ENCODE measurements around the gene AGTR1.

Gene AGTR1

DNA sequence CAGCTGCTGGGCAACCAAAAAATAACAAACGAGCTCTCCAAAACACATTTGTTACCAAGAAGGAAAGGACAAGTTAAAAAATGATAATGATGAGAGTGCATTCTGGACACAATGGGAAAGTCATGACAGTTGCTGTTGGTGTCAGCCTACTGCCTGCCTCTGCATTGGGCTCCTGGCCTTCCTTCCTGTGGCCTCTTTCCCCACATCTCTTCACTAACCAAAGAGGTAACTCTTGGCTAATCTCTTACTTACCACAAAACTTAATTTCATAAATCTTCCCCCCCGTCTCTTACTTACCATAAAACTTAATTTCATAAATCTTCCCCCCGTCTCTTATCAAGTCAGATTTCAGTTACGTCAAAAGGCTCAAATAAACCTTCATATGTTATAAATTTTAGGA, 58.6 kb downstream of the AGTR1 start:
- H3K9me3 ChIP-seq (ENCODE audit: control insufficient read depth in 1 of 2, low read length in 2 of 2): no peaks in the 10 kb centered on the region
- H3K4me3 ChIP-seq (ENCODE audit: low read depth in 1 of 2, low read length in 2 of 2): no peak overlapping the region
- no peak overlapping the region for H3K9ac ChIP-seq (ENCODE audit: low read depth in 1 of 2, low read length in 2 of 2)
- no peaks in the 10 kb centered on the region for H3K27me3 ChIP-seq (ENCODE audit: control insufficient read depth in 1 of 2, insufficient read depth in 2 of 2, low read length in 2 of 2)
- H3K36me3 ChIP-seq (ENCODE audit: control insufficient read depth in 1 of 2, insufficient read depth in 2 of 2, low read length in 2 of 2): no peaks in the 10 kb centered on the region
- no peaks in the 10 kb centered on the region for H3K4me1 ChIP-seq (ENCODE audit: control insufficient read depth in 1 of 2, insufficient read depth in 2 of 2, low read length in 2 of 2)
- no peak overlapping the region for H3K27ac ChIP-seq (ENCODE audit: low read depth, low read length)

DNA sequence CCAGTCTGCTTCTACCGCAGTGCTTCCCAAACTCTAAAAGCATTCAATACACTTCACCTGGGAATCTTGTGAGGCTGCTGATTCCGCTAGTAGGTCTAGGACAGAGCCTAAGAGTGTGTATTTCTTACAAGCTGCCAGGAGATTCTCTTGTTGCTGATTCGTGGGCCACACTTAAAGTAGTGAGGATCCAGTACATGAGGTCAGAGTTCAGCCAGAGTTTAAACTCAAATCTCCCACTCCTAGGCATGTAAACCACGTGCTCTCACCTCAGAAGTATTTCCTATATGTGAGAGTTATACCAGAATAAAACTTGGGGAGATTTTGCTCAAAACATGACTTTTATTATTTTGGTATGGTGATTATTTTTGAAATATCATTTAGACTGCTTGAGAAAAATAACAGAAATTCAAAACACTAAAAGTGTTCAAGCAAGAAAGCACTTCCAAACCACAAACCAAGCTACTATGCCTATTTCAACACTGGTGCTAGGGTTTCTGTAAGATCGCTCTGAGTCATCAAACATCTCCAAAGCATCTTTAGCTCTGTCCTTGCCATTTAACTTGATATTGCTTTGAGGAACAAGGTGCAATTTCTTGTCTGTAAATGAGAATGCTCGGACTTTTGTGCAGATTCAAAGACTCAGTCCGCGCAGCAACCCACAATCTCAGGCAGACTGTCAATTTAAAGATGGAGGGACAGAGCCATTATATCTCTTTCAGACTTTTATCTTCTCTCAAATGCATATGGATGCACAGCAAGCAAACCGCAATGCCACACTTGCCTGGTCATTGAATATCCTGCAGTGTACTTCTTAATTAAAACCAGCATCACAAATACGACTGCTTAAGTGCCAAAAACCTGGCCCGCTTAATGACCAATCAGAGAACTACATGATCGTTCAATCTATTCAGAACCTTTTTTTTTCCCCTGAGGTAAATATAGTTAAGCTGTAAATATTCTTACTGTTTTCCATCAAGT, 59.8 kb downstream of the AGTR1 start:
- Histone ChIP-seq H3K9me3 (ENCODE audit: control insufficient read depth in 1 of 2, low read length in 2 of 2) (no peaks in the 10 kb centered on the region), H3K4me3 (ENCODE audit: low read depth in 1 of 2, low read length in 2 of 2) (no peak overlapping the region), H3K27me3 (ENCODE audit: control insufficient read depth in 1 of 2, insufficient read depth in 2 of 2, low read length in 2 of 2) (no peaks in the 10 kb centered on the region), H3K9ac (ENCODE audit: low read depth in 1 of 2, low read length in 2 of 2) (no peak overlapping the region), H3K36me3 (ENCODE audit: control insufficient read depth in 1 of 2, insufficient read depth in 2 of 2, low read length in 2 of 2) (no peaks in the 10 kb centered on the region), H3K27ac (ENCODE audit: low read depth, low read length) (no peak overlapping the region), H3K4me1 (ENCODE audit: control insufficient read depth in 1 of 2, insufficient read depth in 2 of 2, low read length in 2 of 2) (no peaks in the 10 kb centered on the region)

DNA sequence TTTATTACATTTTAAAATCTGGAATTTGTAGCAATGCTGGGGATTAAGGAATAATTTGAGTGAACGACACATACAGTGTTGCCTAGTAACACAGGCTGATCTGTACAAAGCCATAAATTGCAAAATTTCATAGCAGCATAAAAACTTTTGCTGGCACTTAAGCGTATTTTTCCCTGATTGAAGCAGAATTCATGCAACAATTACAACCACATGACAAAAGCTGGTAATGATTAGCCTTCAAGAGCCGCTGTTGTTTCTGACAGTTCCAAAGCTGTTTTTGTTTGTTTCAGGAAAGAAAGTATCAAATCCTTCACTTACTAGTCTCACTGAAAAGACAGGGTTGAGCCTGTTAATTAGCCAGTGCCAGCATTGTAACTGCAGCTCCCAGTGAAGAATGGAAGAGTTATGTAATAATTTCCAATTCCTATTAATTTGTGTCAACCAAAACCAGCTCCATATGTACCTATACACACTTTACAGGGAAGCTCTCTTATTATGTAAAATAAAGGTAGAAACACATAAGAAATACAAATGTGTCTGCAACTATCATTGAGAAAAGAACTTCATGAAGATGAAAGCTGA, 60.7 kb downstream of the AGTR1 start:
- Histone ChIP-seq H3K36me3 (ENCODE audit: control insufficient read depth in 1 of 2, insufficient read depth in 2 of 2, low read length in 2 of 2) (no peaks in the 10 kb centered on the region), H3K27ac (ENCODE audit: low read depth, low read length) (no peak overlapping the region), H3K9me3 (ENCODE audit: control insufficient read depth in 1 of 2, low read length in 2 of 2) (no peaks in the 10 kb centered on the region), H3K9ac (ENCODE audit: low read depth in 1 of 2, low read length in 2 of 2) (no peak overlapping the region), H3K4me3 (ENCODE audit: low read depth in 1 of 2, low read length in 2 of 2) (no peak overlapping the region), H3K27me3 (ENCODE audit: control insufficient read depth in 1 of 2, insufficient read depth in 2 of 2, low read length in 2 of 2) (no peaks in the 10 kb centered on the region), H3K4me1 (ENCODE audit: control insufficient read depth in 1 of 2, insufficient read depth in 2 of 2, low read length in 2 of 2) (no peaks in the 10 kb centered on the region)

DNA sequence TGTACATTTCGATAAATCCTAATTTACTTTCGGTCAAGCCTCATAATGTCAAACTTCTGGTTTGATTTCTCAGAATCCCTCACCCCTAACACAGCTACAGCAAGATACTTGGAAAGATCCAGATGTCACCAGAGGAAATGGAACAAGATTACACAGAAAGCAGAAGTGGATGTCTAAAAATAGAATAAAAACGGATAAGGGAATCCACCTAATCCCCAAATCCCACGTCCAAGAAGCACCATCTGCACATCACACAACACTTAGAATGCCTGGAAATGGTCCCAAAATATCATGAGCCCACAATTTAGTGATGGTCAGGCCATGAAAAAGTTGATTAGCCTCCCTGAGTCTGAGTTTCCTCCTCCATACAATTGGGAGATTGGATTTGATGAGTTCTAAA, 61.7 kb downstream of the AGTR1 start:
- no peaks in the 10 kb centered on the region for H3K4me1 ChIP-seq (ENCODE audit: control insufficient read depth in 1 of 2, insufficient read depth in 2 of 2, low read length in 2 of 2)
- H3K36me3 ChIP-seq (ENCODE audit: control insufficient read depth in 1 of 2, insufficient read depth in 2 of 2, low read length in 2 of 2): no peaks in the 10 kb centered on the region
- H3K27ac ChIP-seq (ENCODE audit: low read depth, low read length): no peak overlapping the region
- no peak overlapping the region for H3K4me3 ChIP-seq (ENCODE audit: low read depth in 1 of 2, low read length in 2 of 2)
- no peak overlapping the region for H3K9ac ChIP-seq (ENCODE audit: low read depth in 1 of 2, low read length in 2 of 2)
- no peaks in the 10 kb centered on the region for H3K9me3 ChIP-seq (ENCODE audit: control insufficient read depth in 1 of 2, low read length in 2 of 2)
- H3K27me3 ChIP-seq (ENCODE audit: control insufficient read depth in 1 of 2, insufficient read depth in 2 of 2, low read length in 2 of 2): no peaks in the 10 kb centered on the region

DNA sequence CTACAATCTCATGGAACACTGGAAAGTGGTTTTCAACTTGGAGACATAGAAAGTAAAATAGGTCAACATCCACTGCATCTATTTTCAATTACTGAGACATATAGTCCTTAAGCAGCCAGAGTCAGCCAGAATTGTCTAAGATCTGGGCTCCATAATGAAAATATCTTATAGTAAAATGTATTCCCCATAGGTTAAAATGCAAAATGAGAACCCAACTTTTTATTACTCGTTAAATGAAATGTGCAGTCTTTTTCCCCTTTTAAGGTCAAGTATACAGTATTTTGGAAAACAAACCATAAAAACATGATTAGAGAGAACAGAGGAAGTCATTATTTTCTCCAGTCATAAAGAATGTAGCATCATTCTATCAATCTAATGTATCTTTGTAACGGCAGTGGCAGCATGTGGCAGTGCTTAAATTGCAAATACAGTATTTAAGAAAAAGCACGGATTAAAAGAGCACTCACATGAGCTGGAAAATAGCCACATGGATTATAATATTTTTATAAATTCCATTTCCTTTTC, 65.5 kb downstream of the AGTR1 start:
- Histone ChIP-seq H3K9ac (ENCODE audit: low read depth in 1 of 2, low read length in 2 of 2) (no peak overlapping the region), H3K4me1 (ENCODE audit: control insufficient read depth in 1 of 2, insufficient read depth in 2 of 2, low read length in 2 of 2) (no peaks in the 10 kb centered on the region), H3K9me3 (ENCODE audit: control insufficient read depth in 1 of 2, low read length in 2 of 2) (no peaks in the 10 kb centered on the region), H3K27ac (ENCODE audit: low read depth, low read length) (no peak overlapping the region), H3K27me3 (ENCODE audit: control insufficient read depth in 1 of 2, insufficient read depth in 2 of 2, low read length in 2 of 2) (no peaks in the 10 kb centered on the region), H3K36me3 (ENCODE audit: control insufficient read depth in 1 of 2, insufficient read depth in 2 of 2, low read length in 2 of 2) (no peaks in the 10 kb centered on the region), H3K4me3 (ENCODE audit: low read depth in 1 of 2, low read length in 2 of 2) (no peak overlapping the region)

DNA sequence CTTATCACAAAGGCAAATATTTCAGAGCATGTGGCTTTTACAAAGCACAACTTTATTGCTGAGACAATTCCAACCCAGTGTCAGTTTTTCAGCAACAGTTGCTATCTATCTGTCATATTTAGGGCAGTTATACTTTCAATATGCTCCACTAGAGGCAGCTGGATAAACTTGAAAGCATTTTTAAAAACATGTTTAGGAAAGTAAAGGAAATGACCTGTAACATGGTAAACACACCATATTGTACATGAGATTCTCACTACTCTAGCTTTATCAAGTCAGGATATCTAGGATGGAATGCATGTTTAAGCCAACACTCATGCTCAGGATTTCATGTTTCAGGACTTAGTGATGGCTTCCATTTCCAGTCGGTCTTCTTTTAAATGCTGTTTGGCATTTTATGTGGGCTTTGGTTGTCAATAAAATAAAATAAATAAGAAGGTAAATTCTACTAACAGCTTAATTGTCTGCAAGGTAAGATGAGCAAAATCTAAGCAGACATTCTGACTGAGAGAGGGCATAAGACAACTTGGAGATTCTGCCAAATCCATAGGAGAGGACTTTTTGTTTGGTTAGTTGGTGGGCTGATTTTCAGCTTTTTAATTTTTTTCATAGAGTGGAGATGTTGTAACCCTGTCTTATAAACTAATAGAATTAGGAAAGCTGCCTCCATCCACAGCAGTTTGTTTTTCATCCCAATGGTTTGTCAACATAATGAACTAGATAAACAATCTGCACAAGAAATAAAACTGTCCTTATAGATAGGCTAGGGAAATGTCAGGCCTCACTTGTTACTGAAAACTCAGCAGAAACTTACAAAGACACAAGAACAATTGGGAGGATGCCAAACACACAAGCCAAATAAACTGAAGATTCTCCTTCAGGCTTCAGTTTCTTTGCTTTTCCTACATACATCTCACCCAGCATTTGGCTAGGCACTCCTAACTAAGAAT, 66.6 kb downstream of the AGTR1 start:
- no peak overlapping the region for H3K4me3 ChIP-seq (ENCODE audit: low read depth in 1 of 2, low read length in 2 of 2)
- no peaks in the 10 kb centered on the region for H3K36me3 ChIP-seq (ENCODE audit: control insufficient read depth in 1 of 2, insufficient read depth in 2 of 2, low read length in 2 of 2)
- no peaks in the 10 kb centered on the region for H3K27me3 ChIP-seq (ENCODE audit: control insufficient read depth in 1 of 2, insufficient read depth in 2 of 2, low read length in 2 of 2)
- no peak overlapping the region for H3K27ac ChIP-seq (ENCODE audit: low read depth, low read length)
- no peak overlapping the region for H3K9ac ChIP-seq (ENCODE audit: low read depth in 1 of 2, low read length in 2 of 2)
- no peaks in the 10 kb centered on the region for H3K4me1 ChIP-seq (ENCODE audit: control insufficient read depth in 1 of 2, insufficient read depth in 2 of 2, low read length in 2 of 2)
- no peaks in the 10 kb centered on the region for H3K9me3 ChIP-seq (ENCODE audit: control insufficient read depth in 1 of 2, low read length in 2 of 2)

DNA sequence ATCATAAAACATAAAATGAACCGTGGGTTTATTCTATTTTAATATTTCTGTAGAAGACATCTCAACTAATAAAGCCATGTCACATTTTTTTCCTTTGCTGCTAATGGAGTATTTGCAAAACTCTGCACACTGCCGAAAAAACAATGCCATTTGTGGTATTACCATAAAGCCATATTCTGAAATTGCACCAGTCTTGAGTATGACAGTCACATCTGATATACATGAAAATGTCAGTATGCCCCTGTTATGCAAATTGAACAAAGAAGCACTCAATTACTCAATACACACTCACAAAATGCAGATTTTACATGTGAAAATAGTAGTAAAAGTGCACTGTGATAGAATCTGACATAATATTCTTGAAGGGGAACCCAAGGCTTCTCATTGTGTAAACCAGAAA, 74.7 kb downstream of the AGTR1 start:
- H3K4me3 ChIP-seq (ENCODE audit: low read depth in 1 of 2, low read length in 2 of 2): no peak overlapping the region
- no peak overlapping the region for H3K27ac ChIP-seq (ENCODE audit: low read depth, low read length)
- H3K9me3 ChIP-seq (ENCODE audit: control insufficient read depth in 1 of 2, low read length in 2 of 2): no peaks in the 10 kb centered on the region
- no peaks in the 10 kb centered on the region for H3K4me1 ChIP-seq (ENCODE audit: control insufficient read depth in 1 of 2, insufficient read depth in 2 of 2, low read length in 2 of 2)
- no peaks in the 10 kb centered on the region for H3K27me3 ChIP-seq (ENCODE audit: control insufficient read depth in 1 of 2, insufficient read depth in 2 of 2, low read length in 2 of 2)
- H3K9ac ChIP-seq (ENCODE audit: low read depth in 1 of 2, low read length in 2 of 2): no peak overlapping the region
- no peaks in the 10 kb centered on the region for H3K36me3 ChIP-seq (ENCODE audit: control insufficient read depth in 1 of 2, insufficient read depth in 2 of 2, low read length in 2 of 2)

DNA sequence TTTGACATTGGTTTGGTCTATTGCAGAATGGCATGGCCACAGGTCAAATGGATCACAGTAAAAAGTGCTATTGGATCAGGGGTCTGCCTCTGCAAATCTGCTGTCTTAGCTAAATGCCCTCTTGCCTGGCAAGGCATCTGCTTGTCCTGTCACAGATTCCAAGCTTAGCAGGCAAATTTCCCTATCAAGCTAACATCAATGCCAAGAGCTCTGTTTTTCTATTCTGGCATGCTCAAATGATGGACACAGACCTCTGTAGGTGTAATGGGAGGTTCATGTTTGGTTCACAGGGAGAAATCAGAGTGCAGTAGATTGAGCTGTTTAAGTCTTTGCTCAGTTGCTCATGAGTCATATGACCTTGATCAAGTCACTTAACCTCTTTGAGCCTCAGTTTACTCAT, 75.1 kb downstream of the AGTR1 start:
- no peaks in the 10 kb centered on the region for H3K27me3 ChIP-seq (ENCODE audit: control insufficient read depth in 1 of 2, insufficient read depth in 2 of 2, low read length in 2 of 2)
- H3K27ac ChIP-seq (ENCODE audit: low read depth, low read length): no peak overlapping the region

DNA sequence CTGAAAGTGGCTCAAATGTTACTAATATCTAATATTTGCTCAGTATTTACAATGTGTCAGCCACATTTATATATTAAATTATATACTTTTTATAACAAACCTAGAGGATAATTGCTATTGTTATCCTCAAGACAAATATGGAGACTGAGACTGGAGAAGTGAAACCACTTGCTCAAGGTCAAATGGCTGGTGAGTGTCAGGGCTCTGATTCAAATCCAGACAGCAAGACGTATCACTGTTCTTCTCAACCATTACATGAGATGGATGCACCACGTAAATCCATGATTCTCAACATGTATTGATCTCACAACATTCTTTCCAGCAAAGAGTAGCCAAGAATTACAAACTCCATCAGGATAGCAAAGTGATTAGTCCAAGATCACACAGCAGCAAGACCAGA, 76.1 kb downstream of the AGTR1 start:
- H3K4me3 ChIP-seq (ENCODE audit: low read depth in 1 of 2, low read length in 2 of 2): no peak overlapping the region
- H3K36me3 ChIP-seq (ENCODE audit: control insufficient read depth in 1 of 2, insufficient read depth in 2 of 2, low read length in 2 of 2): no peaks in the 10 kb centered on the region
- H3K9me3 ChIP-seq (ENCODE audit: control insufficient read depth in 1 of 2, low read length in 2 of 2): no peaks in the 10 kb centered on the region
- H3K27me3 ChIP-seq (ENCODE audit: control insufficient read depth in 1 of 2, insufficient read depth in 2 of 2, low read length in 2 of 2): no peaks in the 10 kb centered on the region
- H3K27ac ChIP-seq (ENCODE audit: low read depth, low read length): no peak overlapping the region
- no peak overlapping the region for H3K9ac ChIP-seq (ENCODE audit: low read depth in 1 of 2, low read length in 2 of 2)
- H3K4me1 ChIP-seq (ENCODE audit: control insufficient read depth in 1 of 2, insufficient read depth in 2 of 2, low read length in 2 of 2): no peaks in the 10 kb centered on the region

More for the DNA sequence above, 75.1 kb downstream of the AGTR1 start:
- H3K4me3 ChIP-seq (ENCODE audit: low read depth in 1 of 2, low read length in 2 of 2): no peak overlapping the region
- H3K36me3 ChIP-seq (ENCODE audit: control insufficient read depth in 1 of 2, insufficient read depth in 2 of 2, low read length in 2 of 2): no peaks in the 10 kb centered on the region
- no peaks in the 10 kb centered on the region for H3K4me1 ChIP-seq (ENCODE audit: control insufficient read depth in 1 of 2, insufficient read depth in 2 of 2, low read length in 2 of 2)
- no peak overlapping the region for H3K9ac ChIP-seq (ENCODE audit: low read depth in 1 of 2, low read length in 2 of 2)
- H3K9me3 ChIP-seq (ENCODE audit: control insufficient read depth in 1 of 2, low read length in 2 of 2): no peaks in the 10 kb centered on the region

Measured in duodenal mucosa (tissue), 2 donors.